Left lung (tissue), 10 donors: ENCODE results near the gene ALLC. TPM values are rescaled to one million over a fixed set of nuclear protein-coding genes. Genes with fewer than 3 reads are reported as not detected.

Experiments used
- ATAC-seq: fragments of 200-7000 bp; cut with Tn5 transposase; one replicate; pipeline ENCODE4 v1.9.1; 2020; ENCODE audit warnings: moderate library complexity
- DNase-seq, 4 donors: peaks; one replicate each; pipeline ENCODE4 v3.0.0-alpha.2; 2013 to 2020
- H3K27ac ChIP-seq, 2 donors: fragments of 200-600 bp; sonication (generic) in 1 of 2; one replicate each; pipeline versions ENCODE4 v1.5.0 to v1.8.0; 2020 to 2021
- H3K27me3 ChIP-seq, 2 donors: fragments of 200-600 bp; sonication (generic) in 1 of 2; one replicate each; pipeline versions ENCODE4 v1.5.0 to v1.8.0; 2020 to 2021
- H3K36me3 ChIP-seq, 2 donors: fragments of 200-600 bp; sonication (generic) in 1 of 2; one replicate each; pipeline versions ENCODE4 v1.5.0 to v1.8.0; 2020 to 2021
- H3K4me1 ChIP-seq, 2 donors: fragments of 200-600 bp; one replicate each; pipeline ENCODE4 v1.8.0; 2021
- H3K4me3 ChIP-seq, 2 donors: fragments of 200-600 bp; sonication (generic) in 1 of 2; one replicate each; pipeline versions ENCODE4 v1.5.0 to v1.8.0; 2020 to 2021; ENCODE audit warnings: mild to moderate bottlenecking in 1 of 2
- H3K9me3 ChIP-seq, 2 donors: fragments of 200-600 bp; sonication (generic) in 1 of 2; one replicate each; pipeline versions ENCODE4 v1.5.0 to v1.8.0; 2020 to 2021
- intact Hi-C, 2 donors: fragments of 100-400 bp; cut with DNase I; formaldehyde crosslinking; loops; one replicate each; pipeline versions ENCODE4 v1.11.2 to v1.14.2; 2022
- polyA plus RNA-seq, 6 donors: library from polyadenylated mRNA; unstranded; fragments of 120-200 nt; gene quantifications; one replicate each; pipeline ENCODE4 v1.2.1, GENCODE V29; 2013; ENCODE audit not compliant: insufficient read length in 6 of 6
- total RNA-seq, 2 donors: library from RNA; stranded (reverse); fragmentation: NEBNext Ultra II Directional; extraction: Animal tissue kit (Norgen Biotek cat#: 25700); gene quantifications; one replicate each; pipeline ENCODE4 v1.2.1, GENCODE V29; 2021
- TF ChIP-seq, protein P1 (sequence below), 2 donors: fragments of 200-600 bp; sonication (generic) in 1 of 2; IDR thresholded peaks; one replicate each; pipeline versions ENCODE4 v1.5.0 to v1.8.0; 2021; ENCODE audit warnings: antibody characterized with exemption in 2 of 2
- donor health status: DM: no; HTN: yes; CAD: no.
- donor health status: DM: no; HTN: no; CAD: no.

Gene ALLC
- total and polyA plus RNA-seq, 8 donors: 0.13 TPM; not detected in 7

GRCh38 chr2:3631851-3632659 is 25.9 kb upstream of the ALLC start:
- no peaks in the 10 kb centered on the region for H3K9me3 ChIP-seq
- no peaks in the 10 kb centered on the region for H3K27me3 ChIP-seq
- H3K4me3 ChIP-seq: no peak overlapping the region
- H3K36me3 ChIP-seq: no peaks in the 10 kb centered on the region
- TF ChIP-seq, protein P1, sequence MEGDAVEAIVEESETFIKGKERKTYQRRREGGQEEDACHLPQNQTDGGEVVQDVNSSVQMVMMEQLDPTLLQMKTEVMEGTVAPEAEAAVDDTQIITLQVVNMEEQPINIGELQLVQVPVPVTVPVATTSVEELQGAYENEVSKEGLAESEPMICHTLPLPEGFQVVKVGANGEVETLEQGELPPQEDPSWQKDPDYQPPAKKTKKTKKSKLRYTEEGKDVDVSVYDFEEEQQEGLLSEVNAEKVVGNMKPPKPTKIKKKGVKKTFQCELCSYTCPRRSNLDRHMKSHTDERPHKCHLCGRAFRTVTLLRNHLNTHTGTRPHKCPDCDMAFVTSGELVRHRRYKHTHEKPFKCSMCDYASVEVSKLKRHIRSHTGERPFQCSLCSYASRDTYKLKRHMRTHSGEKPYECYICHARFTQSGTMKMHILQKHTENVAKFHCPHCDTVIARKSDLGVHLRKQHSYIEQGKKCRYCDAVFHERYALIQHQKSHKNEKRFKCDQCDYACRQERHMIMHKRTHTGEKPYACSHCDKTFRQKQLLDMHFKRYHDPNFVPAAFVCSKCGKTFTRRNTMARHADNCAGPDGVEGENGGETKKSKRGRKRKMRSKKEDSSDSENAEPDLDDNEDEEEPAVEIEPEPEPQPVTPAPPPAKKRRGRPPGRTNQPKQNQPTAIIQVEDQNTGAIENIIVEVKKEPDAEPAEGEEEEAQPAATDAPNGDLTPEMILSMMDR (IDR thresholded peaks at IDR 0.05): no peak
- DNase-seq (peak in 2 of 4 donors; percentile 19 to 38), ATAC-seq (no peak)
- intact Hi-C loops: no loop called here
- H3K27ac ChIP-seq: no peak overlapping the region
- H3K4me1 ChIP-seq: no peaks in the 10 kb centered on the region

DNA sequence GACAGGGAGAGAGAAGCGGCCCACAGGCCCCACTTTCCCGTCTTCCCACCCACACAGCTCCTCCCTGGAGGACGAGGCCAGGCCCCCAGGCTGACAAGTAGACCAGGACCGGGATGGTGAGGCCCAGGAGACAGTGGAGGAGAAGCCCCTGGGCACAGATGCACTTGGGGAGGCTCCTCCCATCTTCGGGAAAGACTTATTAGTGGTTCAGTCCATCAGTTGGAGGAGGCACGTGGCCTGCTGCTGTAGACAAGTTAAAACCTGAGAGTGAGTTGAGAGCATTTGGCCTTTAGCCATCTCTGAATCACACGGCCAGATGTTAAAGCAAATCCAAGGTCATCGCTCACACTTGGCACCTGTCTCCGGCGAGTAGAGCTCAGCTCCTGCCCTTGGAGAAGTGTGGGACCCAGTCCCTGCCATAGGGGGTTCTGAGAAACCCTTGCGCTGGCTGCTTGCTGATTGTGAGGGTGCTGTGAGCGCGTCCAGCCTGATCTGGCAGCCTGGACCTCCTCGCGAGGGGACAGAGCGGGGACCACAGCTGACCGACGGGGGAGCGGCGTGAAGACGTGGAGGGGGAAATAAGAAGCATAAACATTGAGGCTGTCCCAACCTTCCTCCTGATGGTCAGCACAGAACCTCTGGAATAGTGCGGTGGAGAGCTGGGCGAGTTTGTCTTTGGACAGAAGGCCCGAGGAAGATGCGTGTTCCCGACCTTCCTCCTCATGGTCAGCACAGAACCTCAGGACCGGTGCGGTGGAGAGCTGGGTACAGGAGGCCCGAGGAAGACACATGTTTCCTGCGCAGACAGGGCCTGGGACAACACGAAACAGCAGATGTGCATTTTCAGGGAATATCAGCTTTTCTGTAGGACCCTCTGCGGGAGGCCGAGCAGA is 24.7 kb upstream of the ALLC start:
- Histone ChIP-seq H3K4me1 (no peaks in the 10 kb centered on the region), H3K4me3 (no peak overlapping the region), H3K36me3 (no peaks in the 10 kb centered on the region), H3K27me3 (peaks cover 0 to 4% of the 10 kb centered on the region in 2 donors), H3K27ac (no peak overlapping the region), H3K9me3 (no peaks in the 10 kb centered on the region)
- DNase-seq (peak in 2 of 4 donors; percentile 25 to 56), ATAC-seq (no peak)
- TF ChIP-seq, protein P1 (IDR thresholded peaks at IDR 0.05): no peak
- intact Hi-C loops: no loop called here

GRCh38 chr2:3633982-3634595 is 23.9 kb upstream of the ALLC start:
- H3K4me3 ChIP-seq: no peak overlapping the region
- no peaks in the 10 kb centered on the region for H3K9me3 ChIP-seq
- peaks cover 0 to 4% of the 10 kb centered on the region in 2 donors for H3K27me3 ChIP-seq
- intact Hi-C loops: no loop called here
- no peaks in the 10 kb centered on the region for H3K4me1 ChIP-seq
- H3K27ac ChIP-seq: no peak overlapping the region
- no peak for ATAC-seq
- DNase-seq: peak in 2 of 4 donors; percentile 23 to 36
- H3K36me3 ChIP-seq: no peaks in the 10 kb centered on the region
- TF ChIP-seq, protein P1 (IDR thresholded peaks at IDR 0.05): no peak

- Histone ChIP-seq H3K4me3 (no peak overlapping the region), H3K27ac (no peak overlapping the region), H3K27me3 (peaks cover 0 to 4% of the 10 kb centered on the region in 2 donors), H3K36me3 (no peaks in the 10 kb centered on the region), H3K9me3 (no peaks in the 10 kb centered on the region), H3K4me1 (no peaks in the 10 kb centered on the region)
- intact Hi-C loops: no loop called here
- TF ChIP-seq, protein P1 (IDR thresholded peaks at IDR 0.05): no peak
- ATAC-seq (no peak), DNase-seq (peak in 2 of 4 donors; percentile 22 to 47)
Measured at GRCh38 chr2:3634596-3635121, 23.3 kb upstream of the ALLC start.
